ENCODE results near the gene PCDH10. TPM values are rescaled to one million over a fixed set of nuclear protein-coding genes. Genes with fewer than 3 reads are reported as not detected.

Gene PCDH10
- total RNA-seq, 6 donors from 2014 or later = 0.39 to 1.3 (median 0.76) TPM; not detected in 1

GRCh38 chr4:133124746-133125145 is 24.3 kb upstream of the PCDH10 start:
- 68 to 90% methylated on average over 1 of the region's 1 CpG for WGBS, 2 donors

DNA sequence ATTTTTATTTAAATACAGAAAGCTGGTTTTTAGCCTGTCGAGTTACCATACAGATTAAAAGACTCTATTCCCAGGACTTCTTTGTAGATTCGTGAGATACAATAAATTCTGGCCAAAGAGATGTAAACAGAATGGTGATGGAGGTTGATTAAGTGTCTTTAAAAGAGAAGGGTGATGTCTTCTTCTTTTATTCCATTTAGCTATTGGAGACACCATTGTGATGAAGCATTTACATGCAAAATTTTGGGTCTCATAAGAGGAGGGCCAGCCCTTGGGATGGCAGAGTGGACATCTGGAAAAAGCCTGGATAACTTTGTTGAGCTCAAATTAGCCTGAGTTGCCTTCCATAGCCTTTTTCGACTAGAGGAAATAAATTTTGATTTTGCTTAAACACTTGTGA is 21.6 kb upstream of the PCDH10 start:
- Histone ChIP-seq H3K4me3 (no peak overlapping the region), H3K27me3 (no peaks in the 10 kb centered on the region), H3K4me1 (no peaks in the 10 kb centered on the region), H3K27ac (no peak overlapping the region), H3K9me3 (no peaks in the 10 kb centered on the region), H3K36me3 (no peaks in the 10 kb centered on the region)
- WGBS, 2 donors = 73 to 80% methylated on average over 3 of the region's 3 CpGs
- ATAC-seq (ENCODE audit: low FRiP score in 2 of 2) (no peak), DNase-seq (no peak)
- TF ChIP-seq EP300 (IDR thresholded peaks at IDR 0.05) (no peak), POLR2AphosphoS5 (IDR thresholded peaks at IDR 0.05) (no peak), POLR2A (IDR thresholded peaks at IDR 0.05) (no peak), CTCF (IDR thresholded peaks at IDR 0.05) (no peak)

More at GRCh38 chr4:133124746-133125145, 24.3 kb upstream of the PCDH10 start:
- H3K9me3 ChIP-seq = no peaks in the 10 kb centered on the region
- DNase-seq (no peak), ATAC-seq (ENCODE audit: low FRiP score in 2 of 2) (no peak)
- no peaks in the 10 kb centered on the region for H3K36me3 ChIP-seq
- H3K4me1 ChIP-seq = no peaks in the 10 kb centered on the region
- H3K27me3 ChIP-seq = no peaks in the 10 kb centered on the region
- no peak overlapping the region for H3K27ac ChIP-seq
- TF ChIP-seq CTCF (IDR thresholded peaks at IDR 0.05) = no peak
- no peak for TF ChIP-seq POLR2AphosphoS5 (IDR thresholded peaks at IDR 0.05)
- TF ChIP-seq EP300 (IDR thresholded peaks at IDR 0.05) = no peak
- TF ChIP-seq POLR2A (IDR thresholded peaks at IDR 0.05) = no peak
- no peak overlapping the region for H3K4me3 ChIP-seq

- ATAC-seq (ENCODE audit: low FRiP score in 2 of 2) (no peak), DNase-seq (no peak)
- Histone ChIP-seq H3K36me3 (no peaks in the 10 kb centered on the region), H3K4me1 (no peaks in the 10 kb centered on the region), H3K9me3 (no peaks in the 10 kb centered on the region), H3K27me3 (no peaks in the 10 kb centered on the region), H3K4me3 (no peak overlapping the region), H3K27ac (no peak overlapping the region)
- no peak for TF ChIP-seq POLR2AphosphoS5 (IDR thresholded peaks at IDR 0.05)
Measured at GRCh38 chr4:133129237-133129636, 19.9 kb upstream of the PCDH10 start.

GRCh38 chr4:133130171-133130570 is 18.9 kb upstream of the PCDH10 start:
- no peaks in the 10 kb centered on the region for H3K27me3 ChIP-seq
- H3K9me3 ChIP-seq = no peaks in the 10 kb centered on the region
- WGBS, 2 donors = 80 to 84% methylated on average over 2 of the region's 2 CpGs
- no peaks in the 10 kb centered on the region for H3K4me1 ChIP-seq
- H3K36me3 ChIP-seq = no peaks in the 10 kb centered on the region
- ATAC-seq (ENCODE audit: low FRiP score in 2 of 2) (no peak), DNase-seq (no peak)
- no peak overlapping the region for H3K4me3 ChIP-seq
- no peak for TF ChIP-seq POLR2AphosphoS5 (IDR thresholded peaks at IDR 0.05)
- TF ChIP-seq EP300 (IDR thresholded peaks at IDR 0.05) = no peak
- no peak for TF ChIP-seq POLR2A (IDR thresholded peaks at IDR 0.05)
- no peak for TF ChIP-seq CTCF (IDR thresholded peaks at IDR 0.05)
- no peak overlapping the region for H3K27ac ChIP-seq

GRCh38 chr4:133131829-133132460 is 17.1 kb upstream of the PCDH10 start:
- H3K9me3 ChIP-seq = no peaks in the 10 kb centered on the region
- no peak for TF ChIP-seq POLR2A (IDR thresholded peaks at IDR 0.05)
- TF ChIP-seq CTCF (IDR thresholded peaks at IDR 0.05) = no peak
- no peak for TF ChIP-seq EP300 (IDR thresholded peaks at IDR 0.05)
- no peak for TF ChIP-seq POLR2AphosphoS5 (IDR thresholded peaks at IDR 0.05)
- no peak for ATAC-seq (ENCODE audit: low FRiP score in 2 of 2)
- DNase-seq = no peak
- WGBS, 2 donors = 54 to 66% methylated on average over 2 of the region's 2 CpGs
- H3K27me3 ChIP-seq = no peaks in the 10 kb centered on the region
- no peak overlapping the region for H3K4me3 ChIP-seq
- H3K4me1 ChIP-seq = no peaks in the 10 kb centered on the region
- no peaks in the 10 kb centered on the region for H3K36me3 ChIP-seq
- no peak overlapping the region for H3K27ac ChIP-seq
